HepG2 (cell line): ENCODE data around the gene MARCHF4. TPM values are rescaled to one million over a fixed set of nuclear protein-coding genes. Genes with fewer than 3 reads are reported as not detected.
A peak's percentile ranks its signal among the peaks of the same experiment; 100 is the strongest.

Experiments
- BCL6 ChIP-seq: IDR thresholded peaks from 2 replicates; pipeline ENCODE4 v1.6.1; 2016; ENCODE audit warnings: missing genetic modification reagents, missing compliant biosample characterization
- DDIT3 ChIP-seq: sonication (generic); formaldehyde crosslinking; IDR thresholded peaks from 2 replicates; pipeline ENCODE4 v1.4.0; 2020; ENCODE audit warnings: mild to moderate bottlenecking, missing genetic modification reagents
- EHMT2 ChIP-seq: fragments of 200-600 bp; sonication (generic); IDR thresholded peaks from 2 replicates; pipeline ENCODE4 v1.7.0; 2017; ENCODE audit warnings: antibody characterized with exemption, low read depth, low read length, borderline replicate concordance
- GLMP ChIP-seq: sonication (generic); formaldehyde crosslinking; IDR thresholded peaks from 2 replicates; pipeline ENCODE4 v1.9.0; 2021; ENCODE audit warnings: missing genetic modification reagents, mild to moderate bottlenecking, borderline replicate concordance
- IRF9 ChIP-seq: sonication (generic); formaldehyde crosslinking; IDR thresholded peaks from 2 replicates; pipeline ENCODE4 v1.8.0; 2022; ENCODE audit warnings: missing genetic modification reagents, mild to moderate bottlenecking, borderline replicate concordance
- KIAA2018 ChIP-seq: sonication (generic); formaldehyde crosslinking; IDR thresholded peaks from 2 replicates; pipeline ENCODE4 v1.5.0; 2020; ENCODE audit warnings: mild to moderate bottlenecking, missing genetic modification reagents, borderline replicate concordance
- KMT2B ChIP-seq: IDR thresholded peaks from 2 replicates; pipeline ENCODE4 v1.6.1; 2016; ENCODE audit warnings: missing genetic modification reagents, missing compliant biosample characterization
- LBX2 ChIP-seq: sonication (generic); formaldehyde crosslinking; IDR thresholded peaks from 2 replicates; pipeline ENCODE4 v1.5.0; 2020; ENCODE audit warnings: missing genetic modification reagents, mild to moderate bottlenecking, borderline replicate concordance
- MEF2D ChIP-seq: sonication (generic); formaldehyde crosslinking; IDR thresholded peaks from 2 replicates; pipeline ENCODE4 v1.5.1; 2020; ENCODE audit warnings: mild to moderate bottlenecking, missing genetic modification reagents
- PLRG1 ChIP-seq: fragments of 450-650 bp; conservative IDR thresholded peaks from 2 replicates; pipeline ENCODE4 v1.6.1; 2016
- RARA ChIP-seq: IDR thresholded peaks from 2 replicates; pipeline ENCODE4 v1.6.1; 2016; ENCODE audit warnings: missing genetic modification reagents, missing compliant biosample characterization
- ZFAT ChIP-seq: sonication (generic); formaldehyde crosslinking; conservative IDR thresholded peaks from 2 replicates; pipeline ENCODE4 v1.8.1; 2023; ENCODE audit warnings: missing genetic modification reagents, inconsistent platforms
- ZNF274 ChIP-seq: sonication (generic); formaldehyde crosslinking; IDR thresholded peaks from 2 replicates; pipeline ENCODE4 v1.5.1; 2020; ENCODE audit warnings: mild to moderate bottlenecking, missing genetic modification reagents
- ZNF337 ChIP-seq: sonication (generic); formaldehyde crosslinking; IDR thresholded peaks from 2 replicates; pipeline ENCODE4 v1.5.1; 2020; ENCODE audit warnings: missing genetic modification reagents, low read depth, mild to moderate bottlenecking, borderline replicate concordance
- ZNF354B ChIP-seq: sonication (generic); formaldehyde crosslinking; IDR thresholded peaks from 2 replicates; pipeline ENCODE4 v1.8.0; 2022; ENCODE audit warnings: mild to moderate bottlenecking, missing genetic modification reagents
- ZNF607 ChIP-seq: sonication (generic); formaldehyde crosslinking; IDR thresholded peaks from 2 replicates; pipeline ENCODE4 v1.5.1; 2020; ENCODE audit warnings: missing genetic modification reagents, mild to moderate bottlenecking, borderline replicate concordance
- polyA plus RNA-seq, 8 experiments: library from polyadenylated mRNA; depleted of rRNA in 3 of 8; stranded (reverse) in 7 of 8; unstranded in 1 of 8; fragments of >200 nt; fragmentation: Illumina TruSeq in 4 of 8; extraction: Trizol in 4 of 8; gene quantifications; 2 replicates each; pipeline versions ENCODE4 v1.2.1 to v1.2.3, GENCODE V29; 2011 to 2016; ENCODE audit warnings: low read depth in 4 of 8, missing spikeins in 1 of 8, mixed read lengths in 1 of 8; ENCODE audit not compliant: insufficient read depth in 1 of 8
- total RNA-seq, 5 experiments: library from RNA; depleted of rRNA; stranded (reverse); fragments of >200 nt; fragmentation: Illumina TruSeq; extraction: Trizol; gene quantifications; 2 replicates each; pipeline ENCODE4 v1.2.3, GENCODE V29; 2016; ENCODE audit warnings: low read depth in 1 of 5

Gene MARCHF4
- total and polyA plus RNA-seq, 2 of the 13 experiments (the other 11 are each of a cell fraction or from before 2014, with no cell fraction given), result not detected

- TF ChIP-seq DDIT3 (CRISPR knock-in tag), result no peak
- peak; percentile 53; the same call in 1 of the 2 replicates for TF ChIP-seq ZNF337 (CRISPR knock-in tag)
- peak; percentile 98 for TF ChIP-seq ZNF607 (CRISPR knock-in tag)
- peak; percentile 96 for TF ChIP-seq EHMT2
- TF ChIP-seq RARA (CRISPR knock-in tag), result peak; percentile 75
- TF ChIP-seq MEF2D (CRISPR knock-in tag), result peak; percentile 85
- TF ChIP-seq ZNF354B (CRISPR knock-in tag), result peak; percentile 55; the same call in 1 of the 2 replicates
- peak; percentile 93 for TF ChIP-seq IRF9 (CRISPR knock-in tag)
- TF ChIP-seq GLMP (CRISPR knock-in tag), result peak; percentile 78; the same call in 1 of the 2 replicates
- TF ChIP-seq ZFAT (CRISPR knock-in tag), result no peak
- TF ChIP-seq LBX2 (CRISPR knock-in tag), result peak; percentile 92; the same call in 1 of the 2 replicates
- TF ChIP-seq BCL6, result peak; percentile 64
- TF ChIP-seq ZNF274 (CRISPR knock-in tag), result peak; percentile 98
- no peak for TF ChIP-seq PLRG1
- TF ChIP-seq KMT2B, result peak; percentile 69; the same call in 1 of the 2 replicates
- no peak; the same call in 1 of the 2 replicates for TF ChIP-seq KIAA2018 (CRISPR knock-in tag)
Measured at GRCh38 chr2:216371721-216372702, at the start of gene MARCHF4 (continued).
